ENCODE data around the gene LGR6.
A peak's percentile ranks its signal among the peaks of the same experiment; 100 is the strongest.
"Not testable (repeated sequence)": the region's sequence is repeated elsewhere in the genome, so short reads cannot be mapped to it uniquely, and the experiment has no call there.

Gene LGR6, protein sequence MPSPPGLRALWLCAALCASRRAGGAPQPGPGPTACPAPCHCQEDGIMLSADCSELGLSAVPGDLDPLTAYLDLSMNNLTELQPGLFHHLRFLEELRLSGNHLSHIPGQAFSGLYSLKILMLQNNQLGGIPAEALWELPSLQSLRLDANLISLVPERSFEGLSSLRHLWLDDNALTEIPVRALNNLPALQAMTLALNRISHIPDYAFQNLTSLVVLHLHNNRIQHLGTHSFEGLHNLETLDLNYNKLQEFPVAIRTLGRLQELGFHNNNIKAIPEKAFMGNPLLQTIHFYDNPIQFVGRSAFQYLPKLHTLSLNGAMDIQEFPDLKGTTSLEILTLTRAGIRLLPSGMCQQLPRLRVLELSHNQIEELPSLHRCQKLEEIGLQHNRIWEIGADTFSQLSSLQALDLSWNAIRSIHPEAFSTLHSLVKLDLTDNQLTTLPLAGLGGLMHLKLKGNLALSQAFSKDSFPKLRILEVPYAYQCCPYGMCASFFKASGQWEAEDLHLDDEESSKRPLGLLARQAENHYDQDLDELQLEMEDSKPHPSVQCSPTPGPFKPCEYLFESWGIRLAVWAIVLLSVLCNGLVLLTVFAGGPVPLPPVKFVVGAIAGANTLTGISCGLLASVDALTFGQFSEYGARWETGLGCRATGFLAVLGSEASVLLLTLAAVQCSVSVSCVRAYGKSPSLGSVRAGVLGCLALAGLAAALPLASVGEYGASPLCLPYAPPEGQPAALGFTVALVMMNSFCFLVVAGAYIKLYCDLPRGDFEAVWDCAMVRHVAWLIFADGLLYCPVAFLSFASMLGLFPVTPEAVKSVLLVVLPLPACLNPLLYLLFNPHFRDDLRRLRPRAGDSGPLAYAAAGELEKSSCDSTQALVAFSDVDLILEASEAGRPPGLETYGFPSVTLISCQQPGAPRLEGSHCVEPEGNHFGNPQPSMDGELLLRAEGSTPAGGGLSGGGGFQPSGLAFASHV

DNA sequence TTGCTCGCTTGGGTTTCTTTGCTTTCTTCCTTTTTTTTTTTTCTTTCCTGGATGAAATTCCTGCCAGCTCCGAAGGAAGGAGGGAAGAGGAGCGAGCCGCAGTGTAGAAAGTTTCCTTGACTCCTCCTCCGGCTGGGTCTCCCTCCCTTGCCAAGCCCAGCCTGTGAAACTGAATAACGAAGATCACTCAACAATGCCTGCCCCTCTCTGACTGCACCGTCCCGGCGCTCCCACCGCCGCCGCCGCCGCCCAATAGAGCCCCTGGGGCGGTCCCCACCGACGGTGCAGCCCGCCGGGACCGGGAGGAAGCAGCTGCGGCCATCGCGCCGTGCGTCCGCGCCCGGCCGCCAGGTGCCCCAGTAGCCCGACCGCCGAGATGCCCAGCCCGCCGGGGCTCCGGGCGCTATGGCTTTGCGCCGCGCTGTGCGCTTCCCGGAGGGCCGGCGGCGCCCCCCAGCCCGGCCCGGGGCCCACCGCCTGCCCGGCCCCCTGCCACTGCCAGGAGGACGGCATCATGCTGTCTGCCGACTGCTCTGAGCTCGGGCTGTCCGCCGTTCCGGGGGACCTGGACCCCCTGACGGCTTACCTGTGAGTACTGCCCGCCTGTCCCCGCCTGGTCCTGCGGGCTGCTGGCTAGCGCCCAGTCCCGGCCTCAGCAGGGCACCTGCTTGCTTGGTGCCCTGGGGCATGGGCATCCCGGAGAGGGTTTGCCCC is at the start of gene LGR6:
LGR6 (plus strand) TSS at position 186 of the 714 bp plus-strand sequence; CDS start at position 377, 191 bp downstream.
- no peak for DNase-seq (ENCODE audit: low read depth, low spot score)

DNA sequence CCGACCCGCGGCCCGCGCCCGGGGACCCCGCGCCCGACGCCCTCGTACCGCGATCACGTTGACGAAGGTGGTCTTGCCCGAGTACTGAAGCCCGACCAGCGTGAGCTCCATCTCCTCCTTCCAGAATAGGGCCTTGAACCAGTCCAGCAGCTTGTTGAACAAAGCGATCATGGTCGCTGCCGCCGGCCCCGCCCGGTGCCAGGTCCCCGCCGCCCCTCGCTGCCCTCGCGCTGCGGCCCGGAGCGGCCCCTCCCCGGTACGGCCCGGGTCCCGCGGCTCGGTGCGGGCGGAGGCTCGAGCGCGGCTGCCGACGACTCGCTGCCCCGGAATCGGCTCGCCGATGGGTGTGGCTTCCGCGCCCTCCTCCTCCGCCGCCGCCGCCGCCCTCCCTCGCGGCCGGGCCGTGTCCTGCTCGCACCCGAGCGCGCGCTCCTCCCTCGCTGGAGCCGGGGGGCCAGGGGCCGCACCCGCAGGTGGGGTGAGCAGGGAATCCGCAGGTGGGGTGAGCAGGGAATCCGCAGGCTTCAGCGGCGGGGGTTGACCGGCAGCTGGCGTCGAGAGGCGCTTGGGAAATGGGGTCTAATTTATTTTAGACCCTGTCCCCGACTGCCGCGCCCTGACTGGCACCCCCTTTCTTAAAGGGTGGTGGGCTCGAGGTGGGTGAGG is 49.1 kb upstream of the LGR6 start, which contains the start of gene ARL8A:
ARL8A (minus strand) TSS at position 336 of the 666 bp plus-strand sequence; CDS start at position 171, 165 bp downstream.
- no peak for DNase-seq (ENCODE audit: low read depth, low spot score)

DNA sequence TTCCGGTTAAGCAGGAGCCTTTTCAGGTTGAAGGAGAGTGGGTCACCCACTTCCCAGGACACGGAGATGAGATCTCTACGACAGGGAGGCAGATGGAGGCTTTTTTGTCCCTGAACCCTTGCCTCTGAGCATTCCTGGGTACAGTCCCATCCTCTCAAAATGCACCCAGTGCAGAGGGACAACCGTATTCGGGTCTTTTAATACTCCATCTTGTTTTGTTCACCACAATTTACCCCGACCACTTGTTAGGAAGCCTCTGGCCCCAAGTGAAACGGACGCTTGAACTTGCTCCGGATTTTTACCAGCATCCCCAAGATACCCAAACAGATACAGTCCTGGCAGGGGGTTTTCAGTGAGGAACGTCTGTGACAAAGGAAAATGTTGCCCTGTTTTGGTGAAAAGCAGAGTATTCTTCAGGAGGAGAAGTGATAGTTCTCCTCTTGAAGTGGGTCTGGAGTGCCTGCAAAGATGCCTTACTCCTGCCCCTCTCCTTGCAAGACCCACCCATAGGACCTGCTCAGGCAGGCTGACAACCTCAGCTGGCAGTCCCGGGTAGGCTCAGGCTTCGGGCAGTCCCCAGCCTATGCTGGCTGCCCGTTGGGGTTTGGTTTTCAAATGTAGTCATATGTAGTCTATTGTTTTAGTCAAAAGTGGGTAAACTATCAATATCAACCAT is 48.4 kb upstream of the LGR6 start:
- no peak for DNase-seq (ENCODE audit: low read depth, low spot score)

DNA sequence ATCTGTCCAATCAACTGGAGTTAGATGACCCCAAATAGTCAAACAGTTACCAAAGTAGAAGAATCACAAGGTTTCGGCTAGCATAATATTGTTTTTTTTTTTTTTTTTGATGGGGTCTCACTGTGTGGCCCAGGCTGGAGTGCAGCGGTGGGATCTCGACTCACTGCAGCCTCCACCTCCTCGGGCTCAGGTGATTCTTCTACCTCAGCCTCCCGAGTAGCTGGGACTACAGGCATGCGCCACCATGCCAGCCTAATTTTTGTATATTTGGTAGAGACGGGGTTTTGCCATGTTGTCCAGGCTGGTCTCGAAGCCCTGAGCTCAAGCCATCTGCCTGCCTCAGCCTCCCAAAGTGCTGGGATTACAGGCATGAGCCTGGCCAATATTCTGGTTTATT is 47.9 kb upstream of the LGR6 start:
- not testable (repeated sequence) for DNase-seq (ENCODE audit: low read depth, low spot score)

DNA sequence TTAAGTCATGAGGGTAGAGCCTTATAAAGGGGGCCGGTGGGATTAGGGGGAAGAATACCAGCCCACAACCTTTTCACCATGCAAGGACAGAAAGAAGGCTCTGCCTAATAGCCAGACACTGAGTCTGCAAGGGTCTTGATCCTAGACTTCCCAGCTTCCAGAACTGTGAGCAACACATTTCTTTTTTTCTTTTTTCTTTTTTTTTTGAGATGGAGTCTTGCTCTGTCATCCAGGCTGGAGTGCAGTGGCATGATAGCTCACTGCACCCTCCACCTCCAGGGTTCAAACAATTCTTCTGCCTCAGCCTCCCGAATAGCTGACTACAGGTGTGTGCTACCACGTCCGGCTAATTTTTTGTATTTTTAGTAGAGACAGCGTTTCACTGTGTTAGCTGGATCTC is 47.3 kb upstream of the LGR6 start:
- DNase-seq (ENCODE audit: low read depth, low spot score) = no peak

DNA sequence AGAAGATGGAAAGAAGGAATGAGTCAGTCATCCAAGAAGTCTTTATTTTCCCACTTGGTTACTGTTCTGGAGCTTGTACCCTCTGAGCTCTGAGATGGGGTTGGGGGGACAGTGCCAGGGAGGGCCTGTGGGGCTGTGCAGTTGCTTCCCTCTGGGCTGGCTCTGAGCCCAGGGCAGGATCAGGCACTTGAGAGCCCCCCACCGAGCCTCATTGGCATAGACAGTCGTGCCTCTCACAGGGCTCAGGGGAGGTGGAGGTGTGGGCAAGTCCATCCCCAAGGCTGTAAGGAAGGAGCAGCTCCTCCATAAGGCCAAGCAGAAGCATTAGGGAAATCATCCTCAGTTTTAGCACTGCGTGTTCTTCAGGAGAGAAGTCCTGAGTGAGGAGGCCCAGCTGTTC is 46.6 kb upstream of the LGR6 start:
- DNase-seq (ENCODE audit: low read depth, low spot score) = no peak

DNA sequence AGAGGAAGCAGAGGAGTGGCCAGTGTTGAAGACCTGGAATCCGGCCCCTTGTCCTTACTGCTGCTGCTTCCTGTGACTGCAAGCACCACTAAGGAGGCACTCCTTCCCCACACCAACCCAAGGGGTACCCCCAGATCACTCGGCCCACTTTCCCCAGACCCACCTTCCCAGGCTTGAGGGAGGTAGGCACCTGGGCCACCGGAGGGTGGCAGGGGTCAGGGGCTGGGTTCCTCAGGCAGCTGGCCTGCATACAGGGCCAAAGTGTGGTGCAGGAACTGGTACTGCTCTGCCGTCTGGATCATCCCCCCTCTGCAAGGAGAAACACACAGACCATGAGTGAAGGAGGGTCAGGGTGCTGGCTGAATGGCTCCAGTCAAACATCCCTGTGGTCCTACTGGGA is 45.2 kb upstream of the LGR6 start:
- DNase-seq (ENCODE audit: low read depth, low spot score) = no peak

DNA sequence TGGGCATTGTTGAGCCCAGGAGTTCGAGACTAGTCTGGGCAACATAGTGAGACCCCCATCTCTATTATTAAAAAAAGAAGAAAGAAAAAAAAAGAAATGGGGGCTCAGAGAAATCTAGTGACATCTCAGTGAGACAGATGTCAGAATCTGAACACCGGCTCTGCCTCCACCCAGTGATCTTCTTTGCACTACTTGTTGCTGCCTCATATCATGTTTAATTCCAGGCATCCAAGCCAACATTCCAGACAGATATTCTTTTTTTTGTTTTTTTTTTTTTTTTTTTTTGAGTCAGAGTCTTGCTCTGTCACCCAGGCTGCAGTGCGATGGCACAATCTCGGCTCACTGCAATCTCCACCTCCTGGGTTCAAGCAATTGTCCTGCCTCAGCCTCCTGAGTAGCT is 44.0 kb upstream of the LGR6 start:
- no peak for DNase-seq (ENCODE audit: low read depth, low spot score)

DNA sequence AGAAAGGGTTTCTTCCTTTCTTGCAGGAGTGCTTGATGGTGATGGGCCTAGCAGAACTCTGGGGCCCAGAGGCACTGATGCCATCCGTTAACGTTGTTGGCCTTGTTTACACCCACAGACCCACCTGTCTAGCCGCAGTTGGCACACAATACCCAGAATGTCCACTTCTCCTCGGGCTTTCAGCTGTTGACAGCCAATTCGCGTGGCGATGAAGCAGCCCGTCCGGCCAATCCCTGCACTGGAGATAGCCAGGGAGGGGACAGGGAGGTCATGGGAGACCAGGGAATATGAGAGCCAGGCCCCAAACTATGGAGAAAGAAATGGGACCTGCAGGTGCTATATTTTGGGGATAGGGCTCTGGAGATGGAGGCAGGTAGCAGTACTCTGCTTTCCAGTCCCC is 43.4 kb upstream of the LGR6 start:
- DNase-seq (ENCODE audit: low read depth, low spot score) = no peak

DNA sequence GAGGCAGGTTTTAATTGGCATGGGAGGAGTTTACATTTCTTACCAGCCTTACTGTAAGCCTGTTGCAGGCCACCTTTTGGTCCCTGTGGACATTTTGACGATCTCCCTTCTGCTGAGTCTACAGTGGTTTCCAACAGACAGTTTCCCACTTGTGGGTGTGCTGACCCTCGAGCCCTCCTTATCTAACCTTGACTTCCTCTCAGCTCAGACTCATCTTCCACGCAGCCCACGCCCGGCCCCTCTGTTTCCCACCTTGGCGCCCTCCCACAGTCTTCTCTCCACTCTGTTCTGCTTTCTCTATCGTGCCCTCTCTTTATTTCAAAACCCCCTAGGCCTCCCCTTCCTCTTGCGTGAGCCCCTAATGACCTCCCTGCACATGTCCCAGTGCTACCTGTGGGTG is 43.0 kb upstream of the LGR6 start:
- DNase-seq (ENCODE audit: low read depth, low spot score) = no peak

DNA sequence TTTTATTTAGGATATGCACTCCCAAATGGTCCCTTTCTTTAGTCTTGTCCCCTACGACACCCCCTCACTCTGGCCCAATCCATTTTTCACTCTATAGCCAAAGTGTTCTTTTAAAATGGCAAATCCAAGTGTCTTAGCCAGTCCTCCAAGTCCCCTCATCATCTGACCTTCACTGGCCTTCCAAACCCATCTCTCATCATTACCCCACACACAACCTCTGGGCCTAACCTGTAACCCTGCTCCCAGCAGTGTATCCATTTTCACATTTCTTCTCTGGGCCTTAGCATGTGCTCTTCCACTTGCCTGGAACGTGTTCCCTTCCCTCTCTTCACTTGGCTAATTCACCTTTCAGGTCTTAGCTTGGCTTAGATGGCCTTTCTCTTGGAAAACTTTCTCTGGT is 42.6 kb upstream of the LGR6 start:
- DNase-seq (ENCODE audit: low read depth, low spot score) = no peak

DNA sequence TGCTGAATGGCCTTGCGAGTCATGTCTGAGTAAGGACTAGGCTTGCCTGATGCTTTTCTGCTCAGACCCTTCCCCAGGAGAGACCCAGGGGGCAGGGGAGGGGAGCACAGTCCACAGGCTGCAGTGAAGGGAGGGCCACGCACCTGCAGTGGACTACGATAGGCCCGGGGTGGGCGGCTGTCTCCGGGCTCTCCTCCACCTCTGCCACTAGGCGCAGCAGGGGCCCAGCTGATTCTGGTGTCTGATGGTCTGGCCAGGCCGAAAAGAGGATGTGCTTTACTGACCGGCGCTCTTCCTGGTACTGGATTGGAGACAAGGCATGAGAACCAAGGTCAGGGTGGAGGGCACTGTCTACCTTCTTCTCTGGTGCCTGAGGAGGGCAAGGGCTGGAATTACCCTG is 41.2 kb upstream of the LGR6 start:
- no peak for DNase-seq (ENCODE audit: low read depth, low spot score)

DNA sequence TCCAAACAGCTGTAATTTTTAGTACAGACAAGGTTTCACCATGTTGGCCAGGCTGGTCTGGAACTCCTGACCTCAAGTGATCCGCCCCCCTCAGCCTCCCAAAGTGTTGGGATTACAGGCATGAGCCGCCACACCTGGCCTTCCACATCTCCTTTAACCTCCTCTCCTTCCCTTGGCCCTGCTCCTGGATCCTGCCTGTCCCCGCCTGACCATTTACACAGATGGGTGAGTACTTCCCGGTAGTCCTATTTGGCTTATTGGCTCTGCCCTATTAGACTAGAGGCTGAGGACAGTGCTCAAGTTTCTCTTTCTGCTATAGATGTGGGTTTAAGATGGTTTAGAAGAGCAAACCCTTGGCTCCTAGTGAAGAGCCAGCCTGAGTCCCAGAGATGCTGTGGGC is 40.3 kb upstream of the LGR6 start:
- no peak for DNase-seq (ENCODE audit: low read depth, low spot score)

DNA sequence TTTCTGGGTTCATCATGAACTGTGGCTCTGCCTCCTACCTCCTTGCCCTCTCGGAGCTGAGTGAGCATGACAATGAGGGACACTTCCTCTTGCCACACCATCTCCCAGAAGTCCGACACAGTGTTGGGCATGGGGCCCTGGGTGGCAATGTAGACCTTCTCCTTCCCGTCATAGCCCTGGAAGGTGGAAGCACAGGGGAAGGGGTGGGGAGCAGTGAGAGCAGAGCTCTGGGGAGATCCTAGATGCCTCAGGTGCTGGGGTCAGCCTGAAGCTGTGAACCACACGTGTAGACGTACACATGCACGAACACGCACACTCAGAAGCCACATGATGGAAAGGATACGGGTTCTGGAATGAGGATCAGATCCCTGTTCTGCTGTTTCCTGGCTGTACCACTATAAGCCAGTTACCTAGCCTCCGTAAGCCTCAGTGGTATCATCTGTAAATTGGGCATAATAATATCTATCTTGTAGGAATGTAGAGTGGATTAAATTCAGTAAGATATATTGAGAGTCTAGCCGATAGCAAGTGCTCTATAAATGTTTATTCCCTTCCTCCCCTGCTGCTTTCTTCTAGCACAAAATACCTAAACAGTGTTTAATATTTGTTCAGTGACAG is 39.3 kb upstream of the LGR6 start:
- DNase-seq (ENCODE audit: low read depth, low spot score) = no peak

DNA sequence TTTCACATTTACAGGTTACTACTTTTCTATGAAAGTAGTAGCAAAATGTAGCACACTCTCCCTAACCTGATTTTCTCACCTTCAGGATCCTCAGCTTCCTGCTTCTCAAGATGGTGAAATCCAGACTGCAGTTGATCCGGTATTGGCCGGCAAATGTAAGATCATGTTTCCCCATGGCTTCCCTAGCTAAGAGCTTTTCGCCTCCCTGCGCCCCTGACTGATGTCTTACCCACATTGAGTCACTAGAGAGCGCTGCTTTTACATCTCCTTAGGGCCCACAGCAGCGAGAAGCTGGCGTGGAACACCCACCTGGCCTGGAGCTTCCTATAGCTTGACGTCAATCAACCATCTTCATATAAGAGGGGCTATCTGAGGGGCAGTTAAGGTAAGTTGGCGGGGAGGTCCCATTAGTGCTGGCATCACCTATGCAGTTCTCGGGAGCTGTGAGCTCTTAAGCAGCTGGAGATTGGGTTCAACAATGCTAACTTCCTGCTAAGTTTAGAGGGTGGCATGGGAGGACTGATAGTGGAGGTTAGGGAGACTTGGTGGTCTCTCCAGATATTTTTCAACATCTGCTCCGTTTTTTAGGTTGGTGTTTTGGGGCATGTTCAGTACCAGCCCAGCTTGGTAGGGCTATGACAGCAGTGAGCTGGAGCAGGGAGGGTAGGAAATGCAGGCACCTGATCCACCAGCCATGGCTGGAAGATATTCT is 38.7 kb upstream of the LGR6 start:
- DNase-seq (ENCODE audit: low read depth, low spot score) = peak; percentile 79

DNA sequence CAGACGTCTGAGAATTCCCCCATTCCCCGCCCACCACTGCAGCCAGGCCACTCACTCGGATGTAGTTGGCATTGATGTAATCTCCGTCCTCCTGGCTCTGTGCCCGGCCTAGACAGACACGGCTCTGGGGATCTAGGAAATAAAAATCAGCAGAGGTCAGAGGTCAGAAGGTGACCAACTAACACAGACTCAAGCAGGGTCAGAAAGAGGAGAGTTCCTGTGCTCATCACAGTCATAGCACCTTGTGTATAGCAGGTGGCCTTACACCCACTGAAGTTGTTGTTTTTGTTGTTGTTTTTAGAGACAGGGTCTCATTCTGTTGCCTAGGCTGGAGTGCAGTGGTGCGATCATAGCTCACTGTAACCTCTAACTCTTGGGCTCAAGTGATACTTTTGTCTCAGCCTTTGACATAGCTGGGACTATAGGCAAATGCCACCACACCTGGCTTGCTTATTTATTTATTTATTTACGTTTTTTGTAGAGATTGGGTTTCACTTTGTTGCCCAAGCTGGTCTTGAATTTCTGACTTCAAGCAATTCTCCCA is 38.0 kb upstream of the LGR6 start:
- no peak for DNase-seq (ENCODE audit: low read depth, low spot score)

DNA sequence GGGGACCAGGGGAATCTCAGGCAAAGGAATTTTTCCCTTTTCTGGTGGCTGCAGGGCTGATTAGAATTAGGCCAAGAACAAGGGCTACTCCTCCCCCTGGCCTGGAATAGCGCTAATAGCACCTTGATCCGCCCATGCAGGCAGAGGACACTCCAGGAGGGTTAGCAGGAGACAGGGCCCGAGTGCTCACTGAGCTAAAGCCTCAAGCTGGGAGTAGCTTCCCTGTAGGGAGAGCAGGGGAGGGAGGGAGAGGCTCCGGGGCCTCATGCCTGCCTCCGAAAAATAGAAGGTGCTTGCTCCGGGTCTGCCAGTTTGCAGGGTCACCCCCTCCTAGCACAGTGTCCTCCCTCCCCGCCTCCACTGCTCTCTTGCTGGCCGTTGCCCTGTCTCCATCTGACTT is 37.0 kb upstream of the LGR6 start:
- no peak for DNase-seq (ENCODE audit: low read depth, low spot score)

DNA sequence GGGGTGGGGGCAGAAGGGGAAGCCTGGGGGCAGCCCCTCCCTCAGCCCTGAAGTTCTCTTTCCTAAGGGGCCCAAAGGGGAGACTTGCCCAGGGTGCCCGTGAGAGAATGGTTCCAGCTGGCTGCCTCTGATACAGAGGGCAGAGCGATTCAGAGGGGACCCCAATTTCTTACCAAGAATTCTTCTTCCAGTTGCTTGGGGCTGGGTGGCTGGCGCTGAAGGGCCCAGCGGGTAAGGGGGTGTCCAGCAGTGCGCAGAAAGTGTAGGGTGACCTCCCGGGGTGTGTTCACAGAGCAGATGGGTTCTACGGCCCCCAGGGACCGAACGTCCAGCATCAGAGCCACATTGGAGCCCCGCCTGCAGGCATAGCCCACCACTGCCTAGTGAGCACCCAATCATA is 35.7 kb upstream of the LGR6 start:
- DNase-seq (ENCODE audit: low read depth, low spot score) = no peak

DNA sequence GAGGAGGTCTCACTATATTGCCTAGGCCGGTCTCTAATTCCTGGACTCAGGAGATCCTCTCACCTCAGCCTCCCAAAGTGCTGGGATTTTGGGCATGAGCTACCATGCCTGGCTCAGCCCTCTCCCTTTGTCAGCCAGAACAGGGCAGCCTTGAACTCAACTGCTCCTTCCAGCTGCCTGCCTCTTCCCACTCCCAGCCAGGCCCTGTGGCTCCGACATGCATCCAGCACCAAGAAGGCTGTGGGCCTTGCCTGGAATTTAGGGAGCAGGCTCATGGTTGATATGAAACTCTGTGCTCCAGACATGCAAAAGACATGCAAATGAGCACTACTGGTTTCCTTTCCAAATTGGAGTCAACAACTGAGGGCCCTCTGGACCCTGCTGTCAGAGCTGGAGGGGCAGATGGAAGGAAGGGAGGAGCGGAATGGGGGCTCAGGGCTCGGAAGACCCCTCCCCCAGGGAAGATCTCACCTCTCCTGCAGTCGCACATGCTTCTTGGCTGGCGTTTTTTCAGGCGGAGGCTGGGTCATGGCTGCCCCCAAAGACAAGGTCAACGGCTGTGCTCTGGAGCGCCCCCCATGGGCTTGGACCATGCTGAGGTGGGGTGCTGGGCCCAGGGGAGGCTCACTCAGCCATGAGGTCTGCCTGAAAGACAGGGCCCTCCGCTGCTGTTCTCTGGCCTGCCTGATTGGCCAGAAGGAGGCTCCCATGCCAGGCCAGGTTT is 34.6 kb upstream of the LGR6 start:
- no peak for DNase-seq (ENCODE audit: low read depth, low spot score)

Data from iPS DF 19.7 (cell line).